ENCODE measurements around the gene EEA1.

- TF ChIP-seq POLR2A (IDR thresholded peaks at IDR 0.05): no peak
- TF ChIP-seq CTCF (IDR thresholded peaks at IDR 0.05): no peak
These were observed 208.0 kb downstream of the EEA1 start for GRCh38 chr12:92721130-92721529.

All from Peyer's patch (tissue), 4 donors.